ENCODE results near the gene CREB3L1.

DNA sequence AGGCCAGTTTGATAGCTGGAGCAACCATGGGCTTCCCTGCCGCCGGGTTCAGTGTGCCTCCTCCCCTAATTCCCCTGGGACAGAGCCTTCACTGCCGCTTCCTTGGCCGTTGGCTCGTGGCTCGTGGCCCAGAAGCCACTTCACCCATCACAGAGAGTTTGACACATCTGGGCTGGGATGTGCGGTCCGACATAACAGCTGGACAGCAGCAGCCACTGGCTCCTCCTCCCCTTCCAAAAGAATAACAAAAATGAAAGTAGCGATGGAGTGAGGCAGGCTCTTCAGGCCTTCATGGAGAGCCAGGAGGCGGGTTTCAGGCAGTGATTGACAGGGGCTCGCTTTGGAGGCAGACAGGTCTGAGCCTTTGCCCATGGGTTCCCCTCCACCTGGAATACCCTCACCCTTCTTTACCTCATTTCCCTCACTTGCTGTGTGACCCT, 8.2 kb downstream of the CREB3L1 start:
- TF ChIP-seq, protein P1, sequence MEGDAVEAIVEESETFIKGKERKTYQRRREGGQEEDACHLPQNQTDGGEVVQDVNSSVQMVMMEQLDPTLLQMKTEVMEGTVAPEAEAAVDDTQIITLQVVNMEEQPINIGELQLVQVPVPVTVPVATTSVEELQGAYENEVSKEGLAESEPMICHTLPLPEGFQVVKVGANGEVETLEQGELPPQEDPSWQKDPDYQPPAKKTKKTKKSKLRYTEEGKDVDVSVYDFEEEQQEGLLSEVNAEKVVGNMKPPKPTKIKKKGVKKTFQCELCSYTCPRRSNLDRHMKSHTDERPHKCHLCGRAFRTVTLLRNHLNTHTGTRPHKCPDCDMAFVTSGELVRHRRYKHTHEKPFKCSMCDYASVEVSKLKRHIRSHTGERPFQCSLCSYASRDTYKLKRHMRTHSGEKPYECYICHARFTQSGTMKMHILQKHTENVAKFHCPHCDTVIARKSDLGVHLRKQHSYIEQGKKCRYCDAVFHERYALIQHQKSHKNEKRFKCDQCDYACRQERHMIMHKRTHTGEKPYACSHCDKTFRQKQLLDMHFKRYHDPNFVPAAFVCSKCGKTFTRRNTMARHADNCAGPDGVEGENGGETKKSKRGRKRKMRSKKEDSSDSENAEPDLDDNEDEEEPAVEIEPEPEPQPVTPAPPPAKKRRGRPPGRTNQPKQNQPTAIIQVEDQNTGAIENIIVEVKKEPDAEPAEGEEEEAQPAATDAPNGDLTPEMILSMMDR (conservative IDR thresholded peaks at IDR 0.05; ENCODE audit: low read length): no peak
- TF ChIP-seq EZH2phosphoT487 (IDR thresholded peaks at IDR 0.05; ENCODE audit: borderline replicate concordance): no peak

Data from Loucy (cell line).